Kidney epithelial cell (primary cell): Measurements from ENCODE around the gene PCYT1A. TPM values are rescaled to one million over a fixed set of nuclear protein-coding genes. Genes with fewer than 3 reads are reported as not detected.
"Not testable (repeated sequence)": the region's sequence is repeated elsewhere in the genome, so short reads cannot be mapped to it uniquely, and the experiment has no call there.

Experiments
- DNase-seq: peaks from one replicate; pipeline ENCODE4 v3.0.0-alpha.2; 2010; ENCODE audit warnings: low read depth
- H3K27me3 ChIP-seq: 2 replicates; pipeline ENCODE4 v1.6.0; 2011; ENCODE audit warnings: low read length; ENCODE audit not compliant: control insufficient read depth, insufficient read depth
- H3K36me3 ChIP-seq: 2 replicates; pipeline ENCODE4 v1.5.1; 2011; ENCODE audit warnings: low read length; ENCODE audit not compliant: control insufficient read depth, insufficient read depth
- H3K4me3 ChIP-seq: 2 replicates; pipeline ENCODE4 v1.5.1; 2011; ENCODE audit warnings: low read depth, mild to moderate bottlenecking, control low read depth, low read length
- CTCF ChIP-seq: IDR thresholded peaks from 2 replicates; pipeline ENCODE4 v1.5.1; 2011; ENCODE audit warnings: mild to moderate bottlenecking, moderate library complexity, low read length, control low read depth, inconsistent platforms; ENCODE audit not compliant: insufficient read depth, poor library complexity, severe bottlenecking
- total RNA-seq: library from RNA; depleted of rRNA; stranded (reverse); fragments of >200 nt; gene quantifications from 2 replicates; pipeline ENCODE4 v1.2.3, GENCODE V29; 2015

The PCYT1A gene
- total RNA-seq, 1 donor from 2014 or later: 62.7 TPM

GRCh38 chr3:196216089-196216564 is 71.4 kb downstream of the PCYT1A start, which contains the start of gene SLC51A:
TSS of gene SLC51A (plus strand) at chr3:196216534. CDS start at chr3:196216713, 179 bp downstream.
- H3K27me3 ChIP-seq: peaks cover 34% of the 10 kb centered on the region
- TF ChIP-seq CTCF: no peak
- no peaks in the 10 kb centered on the region for H3K36me3 ChIP-seq
- H3K4me3 ChIP-seq: no peak within 1 kb of the TSS
- no peak for DNase-seq

GRCh38 chr3:196215493-196216020 is 72.0 kb downstream of the PCYT1A start:
- no peaks in the 10 kb centered on the region for H3K36me3 ChIP-seq
- H3K27me3 ChIP-seq: peaks cover 38% of the 10 kb centered on the region
- no peak overlapping the region for H3K4me3 ChIP-seq
- no peak for DNase-seq
- no peak for TF ChIP-seq CTCF

GRCh38 chr3:196214783-196215441 is 72.6 kb downstream of the PCYT1A start:
- no peak for DNase-seq
- no peak overlapping the region for H3K4me3 ChIP-seq
- no peak for TF ChIP-seq CTCF

GRCh38 chr3:196210673-196211556 is 76.6 kb downstream of the PCYT1A start, which contains the start of gene ZDHHC19:
TSS of gene ZDHHC19 (minus strand) at chr3:196211400. CDS start at chr3:196211315, 85 bp downstream.
- TF ChIP-seq CTCF: no peak
- DNase-seq: no peak
- peaks cover 27% of the 10 kb centered on the region for H3K27me3 ChIP-seq

More at GRCh38 chr3:196214783-196215441, 72.6 kb downstream of the PCYT1A start:
- Histone ChIP-seq H3K36me3 (no peaks in the 10 kb centered on the region), H3K27me3 (peaks cover 41% of the 10 kb centered on the region)

GRCh38 chr3:196209944-196210672 is 77.4 kb downstream of the PCYT1A start:
- not testable (repeated sequence) for DNase-seq, H3K4me3 ChIP-seq, H3K36me3 ChIP-seq
- H3K27me3 ChIP-seq: peaks cover 23% of the 10 kb centered on the region

More at GRCh38 chr3:196210673-196211556, 76.6 kb downstream of the PCYT1A start, which contains the start of gene ZDHHC19:
- Histone ChIP-seq H3K4me3 (no peak within 1 kb of the TSS), H3K36me3 (no peaks in the 10 kb centered on the region)
